Subcutaneous abdominal adipose tissue (tissue), 5 donors: ENCODE data around the gene ATL1.

Experiments used
- H3K27ac ChIP-seq: one replicate; pipeline ENCODE4 v1.7.0; 2013; ENCODE audit warnings: low read depth, mild to moderate bottlenecking, inconsistent platforms, low read length, moderate library complexity
- H3K27me3 ChIP-seq, 5 donors: one replicate each; pipeline ENCODE4 v1.7.0; 2013; ENCODE audit warnings: low read length in 5 of 5, inconsistent platforms in 1 of 5; ENCODE audit not compliant: control insufficient read depth in 5 of 5, insufficient read depth in 4 of 5
- H3K36me3 ChIP-seq, 5 donors: one replicate each; pipeline ENCODE4 v1.7.0; 2013; ENCODE audit warnings: low read length in 5 of 5; ENCODE audit not compliant: control insufficient read depth in 5 of 5, insufficient read depth in 5 of 5
- H3K4me1 ChIP-seq, 5 donors: one replicate each; pipeline ENCODE4 v1.7.0; 2013; ENCODE audit warnings: low read length in 5 of 5, mild to moderate bottlenecking in 3 of 5, moderate library complexity in 1 of 5; ENCODE audit not compliant: control insufficient read depth in 5 of 5, insufficient read depth in 5 of 5
- H3K4me3 ChIP-seq, 5 donors: one replicate each; pipeline ENCODE4 v1.7.0; 2013; ENCODE audit warnings: low read length in 5 of 5, low read depth in 1 of 5
- H3K9ac ChIP-seq, 5 donors: one replicate each; pipeline ENCODE4 v1.7.0; 2013; ENCODE audit warnings: low read length in 5 of 5, mild to moderate bottlenecking in 4 of 5, moderate library complexity in 3 of 5
- H3K9me3 ChIP-seq, 5 donors: one replicate each; pipeline ENCODE4 v1.7.0; 2013; ENCODE audit warnings: low read length in 5 of 5; ENCODE audit not compliant: control insufficient read depth in 5 of 5
- donor health status: healthy.
- donor health status: healthy.
- donor health status: healthy.
- donor health status: healthy.
- donor health status: healthy.

ATL1 gene

DNA sequence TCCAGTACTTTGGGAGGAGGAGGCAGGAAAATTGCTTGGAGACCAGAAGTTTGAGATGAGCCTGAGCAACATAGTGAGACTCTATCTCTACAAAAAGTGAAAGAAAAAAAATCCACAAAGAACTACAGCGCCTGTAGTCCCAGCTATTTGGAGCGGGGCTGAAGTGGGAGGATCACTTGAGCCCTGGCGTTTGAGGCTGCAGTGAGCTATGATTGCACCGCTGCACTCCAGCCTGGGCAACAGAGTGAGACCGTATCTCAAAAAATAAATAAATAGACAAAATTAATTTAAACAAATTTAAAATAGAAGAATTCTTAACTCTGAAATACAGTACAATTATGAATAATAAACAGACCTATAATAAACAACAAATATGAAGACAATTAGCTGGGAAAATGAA, 40.9 kb downstream of the ATL1 start:
- Histone ChIP-seq H3K9ac (no peak overlapping the region), H3K4me1 (peaks cover 0 to 2% (median 0%) of the 10 kb centered on the region in 5 donors), H3K27me3 (no peaks in the 10 kb centered on the region), H3K27ac (no peak overlapping the region), H3K36me3 (no peaks in the 10 kb centered on the region), H3K9me3 (no peaks in the 10 kb centered on the region), H3K4me3 (no peak overlapping the region)

DNA sequence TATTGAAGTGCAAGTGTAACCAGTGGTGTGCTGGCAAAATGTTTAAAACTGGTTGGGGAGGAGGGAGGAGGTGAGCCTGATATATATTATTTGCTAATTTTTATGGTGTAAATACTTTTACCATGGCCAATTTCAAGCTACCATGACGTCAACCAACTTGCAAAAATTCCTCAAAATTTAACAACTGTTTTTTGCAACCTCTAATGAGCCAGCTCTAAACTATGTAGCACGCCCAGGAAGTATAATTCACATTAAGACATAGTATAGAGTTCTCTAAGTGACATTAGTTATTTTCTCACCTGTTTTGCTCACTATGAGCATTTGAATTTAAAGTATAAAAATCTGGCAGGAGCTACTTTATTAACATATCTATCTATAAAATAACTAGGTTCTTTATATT, 41.4 kb downstream of the ATL1 start:
- no peak overlapping the region for H3K9ac ChIP-seq
- no peak overlapping the region for H3K4me3 ChIP-seq
- no peaks in the 10 kb centered on the region for H3K27me3 ChIP-seq
- no peaks in the 10 kb centered on the region for H3K36me3 ChIP-seq
- H3K9me3 ChIP-seq: no peaks in the 10 kb centered on the region
- H3K4me1 ChIP-seq: peaks cover 0 to 4% (median 0%) of the 10 kb centered on the region in 5 donors
- H3K27ac ChIP-seq: no peak overlapping the region

DNA sequence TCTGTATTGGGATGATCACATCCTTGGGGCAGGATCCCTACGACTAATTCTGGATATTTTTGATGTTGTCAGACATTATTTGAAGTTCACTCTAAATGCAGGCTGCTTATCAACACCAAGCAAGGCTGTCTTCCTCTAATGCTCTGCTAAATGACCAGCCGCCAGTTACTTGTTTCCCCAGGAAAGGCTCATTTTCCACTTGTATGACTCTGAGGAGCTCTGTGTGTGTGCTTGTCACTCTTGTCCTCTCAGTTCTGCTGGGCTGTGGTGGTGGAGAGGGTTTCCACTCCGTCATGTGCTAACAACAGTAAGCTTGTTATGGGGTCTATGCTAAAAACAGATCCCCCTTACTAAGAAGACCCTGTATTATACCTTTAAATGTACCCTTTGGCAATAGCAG, 42.1 kb downstream of the ATL1 start:
- Histone ChIP-seq H3K27ac (no peak overlapping the region), H3K9ac (no peak overlapping the region), H3K4me3 (no peak overlapping the region), H3K9me3 (no peaks in the 10 kb centered on the region), H3K4me1 (peaks cover 0 to 4% (median 0%) of the 10 kb centered on the region in 5 donors), H3K27me3 (no peaks in the 10 kb centered on the region), H3K36me3 (no peaks in the 10 kb centered on the region)

DNA sequence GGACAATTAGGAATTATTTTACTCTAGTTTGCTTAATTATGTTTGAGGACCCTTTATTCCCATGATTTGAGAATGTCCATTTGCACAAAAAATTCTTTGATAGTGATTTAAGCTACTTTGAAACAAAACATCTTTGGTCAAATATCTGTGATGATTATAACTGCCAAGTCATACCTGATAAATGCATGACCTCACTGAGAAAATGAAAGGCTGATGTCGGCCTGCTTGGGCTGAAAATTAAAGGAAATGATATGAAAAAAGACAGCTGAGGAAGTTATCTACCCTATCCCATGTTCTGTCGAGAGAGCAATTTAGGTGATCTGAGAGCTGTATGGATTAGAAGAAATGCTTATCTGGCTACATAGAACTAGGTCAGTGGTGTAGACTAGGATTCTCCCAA, 43.6 kb downstream of the ATL1 start:
- peaks cover 0 to 4% (median 0%) of the 10 kb centered on the region in 5 donors for H3K4me1 ChIP-seq
- H3K27ac ChIP-seq: no peak overlapping the region
- H3K36me3 ChIP-seq: no peaks in the 10 kb centered on the region
- H3K4me3 ChIP-seq: no peak overlapping the region
- no peaks in the 10 kb centered on the region for H3K9me3 ChIP-seq
- no peak overlapping the region for H3K9ac ChIP-seq
- no peaks in the 10 kb centered on the region for H3K27me3 ChIP-seq

DNA sequence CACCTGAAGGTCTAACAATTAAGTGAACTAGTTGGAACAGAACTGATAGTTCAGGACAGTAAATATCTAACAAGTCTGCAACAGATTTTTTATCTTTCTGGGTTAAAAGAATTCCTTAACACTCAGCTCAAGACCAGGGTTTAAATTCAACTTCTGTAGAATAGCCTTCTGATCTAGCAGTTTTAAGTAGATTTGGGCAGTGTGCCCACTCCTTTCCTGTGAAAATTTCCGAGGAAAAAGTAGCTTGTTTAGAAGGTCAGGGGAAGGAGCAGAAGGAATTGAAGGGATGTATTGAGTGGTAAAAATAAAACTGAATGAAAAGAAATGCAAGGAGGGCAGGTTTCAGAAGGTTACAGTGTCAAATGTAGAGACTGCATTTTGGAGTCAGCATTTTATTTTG, 45.8 kb downstream of the ATL1 start:
- peaks cover 0 to 4% (median 0%) of the 10 kb centered on the region in 5 donors for H3K4me1 ChIP-seq
- no peaks in the 10 kb centered on the region for H3K27me3 ChIP-seq
- no peak overlapping the region for H3K9ac ChIP-seq
- H3K4me3 ChIP-seq: no peak overlapping the region
- H3K27ac ChIP-seq: no peak overlapping the region
- no peaks in the 10 kb centered on the region for H3K36me3 ChIP-seq
- H3K9me3 ChIP-seq: no peaks in the 10 kb centered on the region

DNA sequence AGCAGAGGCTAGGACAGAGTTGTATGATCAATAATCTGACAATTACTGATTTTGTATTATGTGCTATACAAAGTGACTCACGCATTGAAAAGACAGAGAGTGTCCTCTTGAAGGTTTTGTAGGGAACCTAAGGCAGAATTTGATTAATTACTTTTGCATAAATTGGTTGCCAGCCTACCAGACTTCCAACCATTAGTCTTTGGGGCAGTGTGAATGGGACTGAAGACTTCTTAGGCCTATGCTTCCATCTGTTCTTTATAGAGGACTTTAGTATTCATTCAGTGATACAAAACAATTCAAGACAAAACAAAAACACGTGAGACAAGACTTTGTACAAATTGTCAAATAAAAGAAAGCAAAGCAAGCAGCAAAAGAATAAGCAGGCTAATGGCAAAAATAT, 46.5 kb downstream of the ATL1 start:
- H3K27ac ChIP-seq: no peak overlapping the region
- no peaks in the 10 kb centered on the region for H3K27me3 ChIP-seq
- peaks cover 0 to 4% (median 0%) of the 10 kb centered on the region in 5 donors for H3K4me1 ChIP-seq
- H3K36me3 ChIP-seq: no peaks in the 10 kb centered on the region
- no peak overlapping the region for H3K9ac ChIP-seq
- no peak overlapping the region for H3K4me3 ChIP-seq
- H3K9me3 ChIP-seq: no peaks in the 10 kb centered on the region

DNA sequence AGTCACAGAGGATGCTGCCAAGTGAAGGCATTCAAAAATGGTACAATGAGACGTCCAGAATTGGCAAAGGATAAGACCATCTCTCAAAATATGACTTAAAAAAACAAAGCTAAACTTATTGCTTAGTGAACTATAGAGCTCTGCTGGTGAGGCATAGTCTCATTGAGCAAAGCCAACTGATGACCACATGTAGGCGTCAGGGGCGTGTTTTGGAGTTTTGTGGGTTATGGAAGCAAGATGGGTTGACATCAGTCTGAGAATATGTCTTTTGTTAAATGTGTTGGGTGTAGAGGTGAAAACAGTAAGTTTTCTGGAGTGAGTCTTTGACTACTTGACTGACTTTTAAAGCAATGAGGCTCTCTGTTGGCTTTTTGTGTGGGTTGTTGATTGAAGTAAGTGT, 47.2 kb downstream of the ATL1 start:
- Histone ChIP-seq H3K9me3 (no peaks in the 10 kb centered on the region), H3K9ac (no peak overlapping the region), H3K36me3 (no peaks in the 10 kb centered on the region), H3K27me3 (no peaks in the 10 kb centered on the region), H3K4me1 (peaks cover 0 to 4% (median 0%) of the 10 kb centered on the region in 5 donors), H3K27ac (no peak overlapping the region), H3K4me3 (no peak overlapping the region)

DNA sequence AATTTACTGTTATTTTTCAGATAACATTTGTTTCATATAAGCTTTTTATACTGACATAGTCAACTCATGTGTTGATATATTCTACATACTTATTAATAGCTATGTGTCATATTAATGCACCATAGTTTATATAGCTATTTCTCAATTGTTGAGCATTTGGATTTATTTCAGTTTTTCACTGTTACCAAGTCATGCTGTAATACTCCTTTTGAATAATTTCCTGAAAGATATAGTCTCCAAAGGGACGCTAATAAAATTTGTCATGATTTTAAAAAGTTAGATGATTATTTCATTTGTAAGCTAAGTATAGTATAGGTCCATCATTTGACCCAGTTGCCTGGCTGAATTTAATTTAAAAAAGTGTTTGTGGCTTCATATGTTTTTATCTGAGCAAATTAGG, 47.8 kb downstream of the ATL1 start:
- Histone ChIP-seq H3K36me3 (no peaks in the 10 kb centered on the region), H3K27me3 (no peaks in the 10 kb centered on the region), H3K9ac (no peak overlapping the region), H3K9me3 (no peaks in the 10 kb centered on the region), H3K27ac (no peak overlapping the region), H3K4me1 (peaks cover 0 to 4% (median 0%) of the 10 kb centered on the region in 5 donors), H3K4me3 (no peak overlapping the region)

DNA sequence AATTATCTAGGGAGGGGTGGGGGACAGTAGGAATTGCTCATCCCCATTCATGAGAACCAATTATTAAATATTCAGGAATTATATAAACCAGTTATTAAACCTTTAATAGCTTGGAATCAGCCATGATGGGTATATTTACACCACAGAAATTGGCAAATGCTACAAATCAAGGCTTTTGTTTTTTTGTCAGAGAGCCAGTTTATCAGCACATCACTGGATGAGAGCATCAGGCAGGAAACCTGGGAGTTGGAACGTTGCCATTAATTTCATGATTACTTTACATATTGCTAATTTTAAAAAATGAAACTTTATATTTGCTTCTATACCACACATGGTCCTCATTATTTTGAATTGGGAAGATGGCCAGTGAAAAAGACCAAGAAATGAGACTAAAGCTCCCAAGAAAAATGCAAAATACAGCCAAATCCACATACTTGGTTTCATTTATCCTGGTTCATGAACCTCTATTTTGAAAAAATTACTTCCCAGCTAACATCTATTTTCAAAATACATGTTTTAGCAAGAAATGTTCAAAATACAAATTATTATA, 48.4 kb downstream of the ATL1 start:
- Histone ChIP-seq H3K36me3 (no peaks in the 10 kb centered on the region), H3K27ac (no peak overlapping the region), H3K9ac (no peak overlapping the region), H3K27me3 (no peaks in the 10 kb centered on the region), H3K4me1 (peaks cover 0 to 4% (median 0%) of the 10 kb centered on the region in 5 donors), H3K4me3 (no peak overlapping the region), H3K9me3 (no peaks in the 10 kb centered on the region)

DNA sequence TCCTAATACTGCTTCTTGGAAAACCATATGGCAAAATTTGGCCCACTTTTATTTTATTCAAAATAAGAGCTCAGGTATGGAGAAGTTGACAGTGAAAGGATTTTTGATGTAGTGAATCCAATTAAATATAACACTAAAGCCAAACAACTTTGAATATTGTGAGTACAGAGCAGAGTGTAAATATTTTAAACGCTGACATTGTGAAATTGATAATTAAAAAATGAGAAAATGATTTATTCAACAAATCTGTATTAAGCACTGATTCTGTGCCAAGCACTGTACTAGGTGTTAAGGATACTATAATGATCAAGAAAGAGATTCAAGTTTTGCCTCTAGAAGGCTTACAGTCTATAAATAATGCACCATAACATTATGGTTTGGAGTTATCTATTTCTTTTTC, 50.5 kb downstream of the ATL1 start:
- no peak overlapping the region for H3K27ac ChIP-seq
- H3K9ac ChIP-seq: no peak overlapping the region
- H3K4me1 ChIP-seq: peaks cover 0 to 4% (median 0%) of the 10 kb centered on the region in 5 donors
- H3K27me3 ChIP-seq: no peaks in the 10 kb centered on the region
- H3K9me3 ChIP-seq: no peaks in the 10 kb centered on the region
- H3K4me3 ChIP-seq: no peak overlapping the region
- no peaks in the 10 kb centered on the region for H3K36me3 ChIP-seq

DNA sequence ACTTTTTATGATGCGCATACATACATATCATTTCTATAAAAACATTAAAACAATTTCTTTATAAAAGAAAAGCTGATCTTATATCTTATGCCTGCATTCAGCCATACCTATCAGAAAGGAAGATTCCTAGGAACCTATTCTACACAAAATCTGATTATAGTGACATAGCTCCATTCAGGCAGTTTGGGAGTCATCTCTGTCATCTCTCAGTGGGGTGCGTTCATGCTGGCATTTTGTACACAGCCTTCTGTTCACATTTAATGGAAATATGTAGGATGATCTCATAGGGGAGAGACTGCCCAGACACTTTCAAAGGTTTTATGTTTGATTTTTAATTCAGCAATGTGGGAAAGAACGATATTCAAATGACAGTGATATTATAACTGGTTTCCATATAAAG, 52.9 kb downstream of the ATL1 start:
- no peaks in the 10 kb centered on the region for H3K36me3 ChIP-seq
- H3K9me3 ChIP-seq: no peaks in the 10 kb centered on the region
- no peaks in the 10 kb centered on the region for H3K27me3 ChIP-seq
- H3K4me3 ChIP-seq: no peak overlapping the region
- H3K9ac ChIP-seq: no peak overlapping the region
- no peak overlapping the region for H3K27ac ChIP-seq
- H3K4me1 ChIP-seq: no peaks in the 10 kb centered on the region
